ENCODE data around the gene FCHSD2.
"Not testable (repeated sequence)": the region's sequence is repeated elsewhere in the genome, so short reads cannot be mapped to it uniquely, and the experiment has no call there.

The FCHSD2 gene

DNA sequence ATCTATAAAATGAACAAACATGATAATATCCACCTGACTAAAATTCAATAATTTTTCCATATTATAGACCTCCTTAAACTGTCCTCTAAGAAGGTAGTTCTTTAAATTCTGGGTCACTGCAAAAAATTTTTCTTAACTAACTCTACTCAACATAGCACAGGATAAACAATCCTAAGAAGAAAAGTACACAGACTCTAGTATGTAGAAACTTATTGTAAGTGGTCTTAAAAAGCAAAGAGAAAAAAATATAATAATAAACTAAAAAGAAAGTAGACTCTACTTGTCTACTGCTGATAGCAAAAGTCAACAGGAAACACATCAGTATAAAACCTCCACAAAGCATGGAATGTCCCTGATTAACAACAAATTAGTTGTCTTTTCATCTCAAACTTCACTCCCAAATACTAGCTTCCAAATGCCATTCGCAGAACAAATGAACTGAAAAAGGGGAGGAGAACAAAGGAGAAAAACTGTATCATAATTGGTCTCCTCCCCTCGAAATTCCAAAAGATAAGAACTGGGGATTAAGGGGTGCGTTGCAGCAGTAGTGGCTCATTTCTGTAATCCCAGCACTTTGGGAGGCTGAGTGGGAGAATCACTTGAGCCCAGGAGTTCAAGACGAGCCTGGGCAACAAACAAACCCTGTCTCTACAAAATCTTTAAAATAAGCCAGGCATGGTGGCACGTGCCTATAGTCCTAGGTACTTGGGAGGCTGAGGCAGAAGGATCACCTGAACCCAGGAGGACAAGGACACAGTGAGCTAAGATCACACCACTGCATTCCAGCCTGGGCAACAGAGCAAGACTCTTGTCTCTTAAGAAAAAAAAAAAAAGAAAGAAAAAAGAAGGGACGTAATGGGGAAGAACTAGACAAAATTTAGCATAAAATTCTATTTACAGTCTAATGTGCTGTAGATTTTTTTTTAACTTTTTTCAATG is 6.5 kb downstream of the FCHSD2 start:
- no peak overlapping the region for H3K4me3 ChIP-seq (ENCODE audit: low read depth, low read length)
- TF ChIP-seq, protein P1, sequence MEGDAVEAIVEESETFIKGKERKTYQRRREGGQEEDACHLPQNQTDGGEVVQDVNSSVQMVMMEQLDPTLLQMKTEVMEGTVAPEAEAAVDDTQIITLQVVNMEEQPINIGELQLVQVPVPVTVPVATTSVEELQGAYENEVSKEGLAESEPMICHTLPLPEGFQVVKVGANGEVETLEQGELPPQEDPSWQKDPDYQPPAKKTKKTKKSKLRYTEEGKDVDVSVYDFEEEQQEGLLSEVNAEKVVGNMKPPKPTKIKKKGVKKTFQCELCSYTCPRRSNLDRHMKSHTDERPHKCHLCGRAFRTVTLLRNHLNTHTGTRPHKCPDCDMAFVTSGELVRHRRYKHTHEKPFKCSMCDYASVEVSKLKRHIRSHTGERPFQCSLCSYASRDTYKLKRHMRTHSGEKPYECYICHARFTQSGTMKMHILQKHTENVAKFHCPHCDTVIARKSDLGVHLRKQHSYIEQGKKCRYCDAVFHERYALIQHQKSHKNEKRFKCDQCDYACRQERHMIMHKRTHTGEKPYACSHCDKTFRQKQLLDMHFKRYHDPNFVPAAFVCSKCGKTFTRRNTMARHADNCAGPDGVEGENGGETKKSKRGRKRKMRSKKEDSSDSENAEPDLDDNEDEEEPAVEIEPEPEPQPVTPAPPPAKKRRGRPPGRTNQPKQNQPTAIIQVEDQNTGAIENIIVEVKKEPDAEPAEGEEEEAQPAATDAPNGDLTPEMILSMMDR (IDR thresholded peaks at IDR 0.05; ENCODE audit: control insufficient read depth, extremely low read depth, insufficient read depth) = no peak
- no peak for DNase-seq (ENCODE audit: low read depth)

DNA sequence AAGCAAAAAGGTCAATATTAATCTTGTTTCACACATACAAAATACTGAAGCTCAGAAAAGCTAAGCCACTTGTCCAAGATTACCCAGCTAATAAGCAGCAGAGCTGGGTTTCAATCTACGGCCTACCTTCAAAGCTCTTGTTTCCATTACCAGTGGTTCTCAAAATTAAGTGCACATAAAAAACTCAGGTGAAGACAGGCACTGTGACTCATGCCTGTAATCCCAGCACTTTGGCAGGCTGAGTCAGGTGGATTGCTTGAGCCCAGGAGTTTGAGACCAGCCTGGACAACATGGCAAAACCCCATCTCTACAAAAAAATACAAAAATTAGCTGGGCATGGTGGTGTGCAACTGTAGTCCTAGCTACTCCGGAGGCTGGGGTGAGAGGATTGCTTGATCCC is 9.8 kb downstream of the FCHSD2 start:
- not testable (repeated sequence) for H3K4me3 ChIP-seq (ENCODE audit: low read depth, low read length); DNase-seq (ENCODE audit: low read depth)

DNA sequence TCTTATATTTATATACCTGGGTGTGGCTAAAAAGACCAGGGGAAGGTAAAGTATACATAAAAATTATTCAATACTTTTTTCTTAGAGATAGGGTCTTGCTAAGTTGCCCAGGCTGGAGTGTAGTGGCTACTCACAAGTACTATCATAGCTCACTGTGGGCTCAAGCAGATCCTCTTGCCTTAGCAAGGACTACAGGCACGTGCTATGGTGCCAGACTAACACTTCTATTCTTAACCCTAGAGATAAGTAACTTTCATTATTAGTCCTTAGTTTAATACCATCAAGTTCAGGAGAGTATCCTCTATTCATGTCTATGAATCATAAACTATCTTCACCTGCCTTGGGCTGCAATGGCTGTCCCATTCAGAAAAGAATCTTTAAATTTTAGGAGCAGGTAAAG is 11.9 kb downstream of the FCHSD2 start:
- no peak overlapping the region for H3K4me3 ChIP-seq (ENCODE audit: low read depth, low read length)
- DNase-seq (ENCODE audit: low read depth) = no peak
- TF ChIP-seq, protein P1 (IDR thresholded peaks at IDR 0.05; ENCODE audit: control insufficient read depth, extremely low read depth, insufficient read depth) = no peak

GRCh38 chr11:73129198-73129597 is 12.9 kb downstream of the FCHSD2 start:
- no peak overlapping the region for H3K4me3 ChIP-seq (ENCODE audit: low read depth, low read length)
- TF ChIP-seq, protein P1 (IDR thresholded peaks at IDR 0.05; ENCODE audit: control insufficient read depth, extremely low read depth, insufficient read depth) = no peak
- DNase-seq (ENCODE audit: low read depth) = no peak

GRCh38 chr11:73126804-73127480 is 15.2 kb downstream of the FCHSD2 start:
- no peak for DNase-seq (ENCODE audit: low read depth)
- H3K4me3 ChIP-seq (ENCODE audit: low read depth, low read length) = no peak overlapping the region
- TF ChIP-seq, protein P1 (IDR thresholded peaks at IDR 0.05; ENCODE audit: control insufficient read depth, extremely low read depth, insufficient read depth) = no peak

DNA sequence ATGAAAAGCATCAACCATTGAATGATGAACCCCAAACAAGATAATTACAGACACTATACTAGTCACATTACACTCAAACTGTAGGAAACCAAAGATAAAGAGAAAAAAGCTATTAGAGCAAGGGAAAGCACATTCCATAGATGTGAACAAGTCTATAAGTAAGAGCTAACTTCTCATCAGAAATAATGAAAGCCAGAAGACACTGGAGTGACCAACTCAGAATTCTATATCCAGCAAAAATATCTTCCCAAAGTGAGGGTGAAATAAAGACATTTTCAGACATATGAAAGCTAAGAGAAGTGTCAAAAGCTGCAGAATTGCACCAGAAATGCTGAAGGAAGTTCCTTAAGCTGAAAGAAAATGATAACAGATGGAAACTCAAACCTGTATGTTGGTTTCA is 17.3 kb downstream of the FCHSD2 start:
- DNase-seq (ENCODE audit: low read depth) = no peak
- TF ChIP-seq, protein P1 (IDR thresholded peaks at IDR 0.05; ENCODE audit: control insufficient read depth, extremely low read depth, insufficient read depth) = no peak
- H3K4me3 ChIP-seq (ENCODE audit: low read depth, low read length) = no peak overlapping the region

- not testable (repeated sequence) for H3K4me3 ChIP-seq (ENCODE audit: low read depth, low read length); DNase-seq (ENCODE audit: low read depth)
These were observed 18.2 kb downstream of the FCHSD2 start for GRCh38 chr11:73123892-73124291.

Data from LNCaP clone FGC (cell line).